Globus pallidus (tissue), 1 donor: ENCODE measurements around the gene TEX13B.

ENCODE experiments used
- DNase-seq: peaks from one replicate; pipeline ENCODE4 v3.0.0-alpha.2; 2015; ENCODE audit warnings: low spot score

The TEX13B gene

GRCh38 chrX:107935664-107936433 lies 46.3 kb downstream of the TEX13B start:
- DNase-seq: no peak

DNA sequence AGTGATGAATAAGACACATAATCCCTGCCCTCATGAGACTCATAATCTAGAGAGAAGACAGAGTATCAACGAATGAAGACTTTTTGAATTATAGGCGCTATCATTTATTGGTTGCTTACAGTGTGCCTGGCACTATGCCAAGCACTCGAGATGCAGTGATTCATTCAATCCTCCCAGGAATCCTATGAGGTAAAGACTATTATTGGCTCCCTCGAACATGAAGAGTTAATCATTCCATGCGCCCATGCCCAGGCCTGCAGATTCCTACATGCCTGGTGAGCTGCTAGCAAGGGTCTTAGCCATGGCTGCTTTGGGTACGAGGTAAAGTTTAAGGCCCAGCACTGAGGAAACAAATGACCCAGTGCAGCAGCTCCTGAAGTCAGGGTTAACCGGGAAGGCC lies 47.0 kb downstream of the TEX13B start:
- DNase-seq: no peak

GRCh38 chrX:107934262-107934661 lies 47.9 kb downstream of the TEX13B start:
- DNase-seq: no peak
